ENCODE data around the gene EVL. TPM values are rescaled to one million over a fixed set of nuclear protein-coding genes. Genes with fewer than 3 reads are reported as not detected.

Gene EVL
- total RNA-seq, 2 donors from 2014 or later: 41.5 to 42.0 TPM

- TF ChIP-seq CTCF (IDR thresholded peaks at IDR 0.05): no peak
- Histone ChIP-seq H3K27me3 (no peaks in the 10 kb centered on the region), H3K27ac (no peak overlapping the region), H3K9me3 (no peaks in the 10 kb centered on the region), H3K4me3 (no peak overlapping the region), H3K36me3 (no peaks in the 10 kb centered on the region), H3K4me1 (no peaks in the 10 kb centered on the region)
- no peak for DNase-seq (ENCODE audit: low spot score)
Measured at GRCh38 chr14:100092832-100093231, 27.6 kb downstream of the EVL start.

- no peak for TF ChIP-seq CTCF (IDR thresholded peaks at IDR 0.05)
- Histone ChIP-seq H3K36me3 (no peaks in the 10 kb centered on the region), H3K4me1 (no peaks in the 10 kb centered on the region), H3K27ac (no peak overlapping the region), H3K9me3 (no peaks in the 10 kb centered on the region), H3K27me3 (no peaks in the 10 kb centered on the region), H3K4me3 (no peak overlapping the region)
- no peak for DNase-seq (ENCODE audit: low spot score)
Measured at GRCh38 chr14:100093319-100093718, 28.1 kb downstream of the EVL start.

DNA sequence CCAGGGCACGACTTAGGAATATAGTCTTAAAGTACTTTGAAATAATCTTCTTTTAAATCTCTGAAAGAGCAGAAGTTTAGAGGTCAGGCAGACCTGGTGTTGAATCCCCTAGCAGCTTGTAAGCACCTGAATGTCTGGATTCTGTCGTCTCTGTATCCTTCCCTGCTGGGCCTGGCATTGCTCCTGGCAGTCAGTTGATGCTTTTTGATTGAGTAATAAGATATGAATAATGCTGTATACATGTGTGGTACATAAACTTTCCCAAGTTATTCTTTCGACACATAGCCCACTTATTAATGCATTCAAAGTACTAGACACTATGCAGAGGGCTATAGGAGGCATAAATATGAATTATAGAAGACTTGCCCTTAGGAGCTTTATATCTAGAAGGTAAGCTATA is 31.4 kb downstream of the EVL start:
- H3K36me3 ChIP-seq: no peaks in the 10 kb centered on the region
- no peak for TF ChIP-seq CTCF (IDR thresholded peaks at IDR 0.05)
- no peaks in the 10 kb centered on the region for H3K9me3 ChIP-seq
- no peaks in the 10 kb centered on the region for H3K4me1 ChIP-seq
- DNase-seq (ENCODE audit: low spot score): no peak
- H3K4me3 ChIP-seq: no peak overlapping the region
- no peak overlapping the region for H3K27ac ChIP-seq
- no peaks in the 10 kb centered on the region for H3K27me3 ChIP-seq

- no peak for TF ChIP-seq CTCF (IDR thresholded peaks at IDR 0.05)
- H3K27ac ChIP-seq: no peak overlapping the region
- H3K4me1 ChIP-seq: peaks cover 0 to 7% of the 10 kb centered on the region in 2 donors
- no peaks in the 10 kb centered on the region for H3K36me3 ChIP-seq
- no peaks in the 10 kb centered on the region for H3K27me3 ChIP-seq
- no peak for DNase-seq (ENCODE audit: low spot score)
- H3K4me3 ChIP-seq: no peak overlapping the region
- no peaks in the 10 kb centered on the region for H3K9me3 ChIP-seq
Measured at GRCh38 chr14:100098171-100098570, 32.9 kb downstream of the EVL start.

DNA sequence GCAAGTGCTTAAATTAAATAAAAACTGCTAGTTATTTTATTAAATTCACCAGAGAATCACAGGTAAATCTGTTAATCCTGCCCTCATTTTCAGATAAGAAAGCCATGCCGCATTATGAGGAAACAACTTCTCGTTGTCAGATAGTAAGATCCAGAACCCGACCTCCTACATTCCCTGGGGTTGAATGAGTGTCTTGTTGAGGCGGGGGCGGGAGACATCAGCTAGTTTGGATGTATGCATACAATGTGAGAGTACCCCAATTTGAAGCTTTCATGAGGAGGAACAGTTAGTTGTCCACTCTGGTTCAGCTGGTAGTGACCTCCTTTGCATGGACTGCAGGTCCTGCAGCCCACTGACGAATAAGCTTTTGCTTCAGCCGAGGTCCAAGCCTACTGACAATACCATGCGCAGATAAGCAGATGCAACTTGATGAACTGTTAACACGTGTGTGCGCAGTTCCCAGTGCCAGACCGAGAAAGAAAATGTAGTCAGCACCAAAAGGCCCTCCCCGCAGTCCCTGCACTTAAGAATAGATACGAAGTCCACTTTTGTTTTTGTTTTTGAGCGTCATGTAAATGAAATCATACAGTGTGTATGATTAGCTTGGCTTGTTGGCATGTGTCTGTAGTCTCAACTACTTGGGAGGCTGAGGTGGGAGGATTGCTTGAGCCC is 34.9 kb downstream of the EVL start:
- H3K9me3 ChIP-seq: no peaks in the 10 kb centered on the region
- DNase-seq (ENCODE audit: low spot score): no peak
- no peak overlapping the region for H3K4me3 ChIP-seq
- H3K4me1 ChIP-seq: peaks cover 0 to 26% of the 10 kb centered on the region in 2 donors
- H3K36me3 ChIP-seq: no peaks in the 10 kb centered on the region
- TF ChIP-seq CTCF (IDR thresholded peaks at IDR 0.05): no peak
- H3K27me3 ChIP-seq: no peaks in the 10 kb centered on the region
- no peak overlapping the region for H3K27ac ChIP-seq

Measured in right atrium auricular region (tissue), 2 donors.